HG03196 (cell line): ENCODE data around the gene PCDHB14.

Source experiments
- ATAC-seq: cut with Tn5 transposase; IDR thresholded peaks from one replicate; pipeline ENCODE4 v1.9.1; 2021; ENCODE audit not compliant: unreplicated experiment

Gene PCDHB14

GRCh38 chr5:141269195-141269594 lies 46.1 kb downstream of the PCDHB14 start:
- no peak for ATAC-seq

DNA sequence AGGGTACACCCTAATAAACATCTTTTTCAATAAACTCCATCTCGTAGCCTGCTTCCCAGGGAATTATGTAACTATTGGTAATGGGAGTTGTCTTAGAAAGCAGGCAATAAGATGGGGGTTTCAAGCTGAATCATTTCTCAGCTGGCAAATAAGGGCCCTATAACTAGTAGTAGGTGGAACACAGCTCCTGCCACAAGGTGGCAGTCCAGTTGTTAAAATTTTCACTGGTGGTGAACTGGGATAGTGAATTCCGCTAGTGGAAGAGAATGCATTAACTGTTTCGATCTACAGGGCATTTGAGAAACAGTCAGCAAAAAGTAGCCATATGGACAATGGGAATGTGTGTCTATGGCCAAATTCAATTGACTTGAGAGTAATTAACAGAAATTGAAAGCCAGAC lies 49.8 kb downstream of the PCDHB14 start:
- ATAC-seq: no peak
